OCI-LY7 (cell line): ENCODE measurements around the gene ELMOD3. TPM values are rescaled to one million over a fixed set of nuclear protein-coding genes. Genes with fewer than 3 reads are reported as not detected.

Source experiments
- BruUV-seq: library from RNA; stranded (reverse); fragments of 400-500 nt; replicated peaks from 2 replicates; lab custom pipeline; 2021; lab: Mats Ljungman, UMichigan
- CTCF ChIA-PET: fragments of 300-600 bp; sonication (Branson Sonifier 250); formaldehyde crosslinking; loops from one replicate; lab custom pipeline; 2022; ENCODE audit warnings: antibody characterized with exemption; ENCODE audit not compliant: unreplicated experiment; lab: Charles Lee
- POLR2A ChIA-PET: fragments of 300-600 bp; sonication (Branson Sonifier 250); formaldehyde crosslinking; loops from one replicate; lab custom pipeline; 2022; ENCODE audit warnings: antibody characterized with exemption; lab: Charles Lee
- DNase-seq: peaks from one replicate; pipeline ENCODE4 v3.0.0-alpha.2; 2015; ENCODE audit warnings: low spot score
- H2AFZ ChIP-seq: fragments of 200-600 bp; sonication (generic), shearing (Covaris generic); 2 replicates; pipeline ENCODE4 v1.6.1; 2014; ENCODE audit warnings: mild to moderate bottlenecking, antibody characterized with exemption, low read length, moderate library complexity
- H3K27ac ChIP-seq: fragments of 200-600 bp; sonication (generic); 2 replicates; pipeline ENCODE4 v1.5.1; 2014; ENCODE audit warnings: mixed run types, low read depth, mild to moderate bottlenecking, moderate library complexity, low read length, inconsistent platforms; ENCODE audit not compliant: poor library complexity, severe bottlenecking
- H3K36me3 ChIP-seq: fragments of 200-600 bp; sonication (generic); 2 replicates; pipeline ENCODE4 v1.6.1; 2014; ENCODE audit warnings: mild to moderate bottlenecking, antibody characterized with exemption, low read length, moderate library complexity, mixed read lengths; ENCODE audit not compliant: insufficient read depth
- H3K4me1 ChIP-seq: fragments of 200-600 bp; sonication (generic); 2 replicates; pipeline ENCODE4 v1.5.1; 2014; ENCODE audit warnings: mild to moderate bottlenecking, low read length; ENCODE audit not compliant: insufficient read depth, poor library complexity, severe bottlenecking
- H3K4me2 ChIP-seq: fragments of 200-600 bp; sonication (generic); 2 replicates; pipeline ENCODE4 v1.6.1; 2014; ENCODE audit warnings: mild to moderate bottlenecking, low read length
- H3K4me3 ChIP-seq: fragments of 200-600 bp; sonication (generic); 2 replicates; pipeline ENCODE4 v1.5.1; 2014; ENCODE audit warnings: mild to moderate bottlenecking, low read depth, low read length; ENCODE audit not compliant: poor library complexity, severe bottlenecking
- H3K79me2 ChIP-seq: fragments of 200-600 bp; sonication (generic); 2 replicates; pipeline ENCODE4 v1.6.1; 2016; ENCODE audit warnings: low read depth, mild to moderate bottlenecking, low read length, moderate library complexity, mixed read lengths; ENCODE audit not compliant: insufficient read depth
- H3K9me2 ChIP-seq: fragments of 200-600 bp; sonication (generic); 2 replicates; pipeline ENCODE4 v1.6.1; 2016; ENCODE audit warnings: mild to moderate bottlenecking, low read length, mixed read lengths; ENCODE audit not compliant: insufficient read depth
- H3K9me3 ChIP-seq: fragments of 200-600 bp; sonication (generic); 2 replicates; pipeline ENCODE4 v1.6.1; 2014; ENCODE audit warnings: mild to moderate bottlenecking, mixed run types, low read length, mixed read lengths
- H4K20me1 ChIP-seq: fragments of 200-600 bp; sonication (generic); 2 replicates; pipeline ENCODE4 v1.6.1; 2014; ENCODE audit warnings: mild to moderate bottlenecking, antibody characterized with exemption, low read length, moderate library complexity, mixed read lengths; ENCODE audit not compliant: insufficient read depth
- CTCF ChIP-seq: fragments of 200-600 bp; sonication (generic); conservative IDR thresholded peaks from 2 replicates; pipeline ENCODE4 v1.5.1; 2014; ENCODE audit warnings: mild to moderate bottlenecking, antibody characterized with exemption, low read length, moderate library complexity, mixed read lengths
- EZH2phosphoT487 ChIP-seq: fragments of 200-600 bp; sonication (generic); IDR thresholded peaks from 2 replicates; pipeline ENCODE4 v1.6.1; 2018; ENCODE audit warnings: low read depth, borderline replicate concordance, mild to moderate bottlenecking, mixed run types, antibody characterized with exemption, low read length, moderate library complexity, mixed read lengths
- intact Hi-C: fragments of 100-400 bp; cut with micrococcal nuclease; formaldehyde crosslinking; loops from one replicate; pipeline ENCODE4 v1.10.0; 2022; ENCODE audit not compliant: unreplicated experiment
- total RNA-seq, 2 experiments: library from RNA; depleted of rRNA in 1 of 2; stranded (reverse); fragments of >200 nt in 1 of 2; shearing (Covaris generic) in 1 of 2; gene quantifications; 2 replicates each; pipeline ENCODE4 v1.2.3, GENCODE V29; 2014 to 2022

ELMOD3 gene
- total RNA-seq, 2 experiments from 2014 or later: 12.0 to 18.5 TPM

DNA sequence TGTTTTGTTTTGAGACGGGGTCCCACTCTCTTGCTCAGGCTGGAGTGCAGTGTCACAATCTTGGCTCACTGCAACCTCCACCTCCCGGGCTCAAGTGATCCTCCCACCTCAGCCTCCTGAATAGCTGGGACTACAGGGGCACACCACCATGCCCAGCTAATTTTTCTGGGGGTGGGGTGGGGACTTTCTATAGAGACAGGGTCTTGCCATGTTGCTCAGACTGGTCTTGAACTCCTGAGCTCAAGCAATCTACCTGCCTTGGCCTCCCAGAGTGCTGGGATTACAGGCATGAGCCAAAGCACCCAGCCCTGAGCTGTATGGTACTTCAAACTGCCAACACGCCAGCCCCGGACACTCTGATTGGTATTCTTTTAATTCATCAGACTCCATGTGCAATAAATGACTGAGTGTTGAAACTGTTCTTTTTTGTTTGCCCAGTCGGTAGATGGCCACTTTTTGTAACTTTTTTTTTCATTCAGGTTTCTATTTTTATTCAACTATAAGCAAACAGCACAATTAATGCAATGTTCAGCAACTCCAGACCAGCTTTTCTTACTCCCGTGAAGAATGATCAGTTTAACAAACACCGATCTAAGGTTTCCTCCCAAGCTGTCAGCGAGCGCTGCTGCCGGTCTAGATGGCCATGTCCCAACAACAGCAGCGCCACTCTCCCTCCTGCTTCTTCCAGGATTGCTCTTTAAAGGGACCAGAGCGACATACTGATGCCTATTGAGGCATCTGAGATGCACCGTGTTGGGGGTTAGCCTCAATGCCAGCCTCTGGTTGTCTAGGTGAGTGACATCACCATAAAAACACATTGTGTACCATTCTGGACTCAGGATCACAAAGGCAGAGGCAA lies 14.3 kb upstream of the ELMOD3 start:
- TF ChIP-seq CTCF: no peak
- TF ChIP-seq EZH2phosphoT487: no peak
- H3K4me3 ChIP-seq: no peak overlapping the region
- no peak overlapping the region for H2AFZ ChIP-seq
- H3K9me2 ChIP-seq: no peaks in the 10 kb centered on the region
- no peaks in the 10 kb centered on the region for H4K20me1 ChIP-seq
- intact Hi-C loops: no loop called here
- ChIA-PET CTCF (no interaction called here), POLR2A (interaction anchor here (0.7 to 1.3 kb wide), 4 partner anchors 13 to 14 kb away, joined by 3 to 4 read pairs (median 4); partner anchors contain the start of genes ELMOD3, RETSAT and TGOLN2)
- BruUV-seq: no TSS peak
- H3K4me2 ChIP-seq: no peak overlapping the region
- H3K79me2 ChIP-seq: no peaks in the 10 kb centered on the region
- no peak overlapping the region for H3K27ac ChIP-seq
- H3K9me3 ChIP-seq: no peaks in the 10 kb centered on the region
- H3K4me1 ChIP-seq: no peaks in the 10 kb centered on the region
- no peak for DNase-seq
- H3K36me3 ChIP-seq: peaks cover under 1% of the 10 kb centered on the region; the same call in 1 of the 2 replicates

DNA sequence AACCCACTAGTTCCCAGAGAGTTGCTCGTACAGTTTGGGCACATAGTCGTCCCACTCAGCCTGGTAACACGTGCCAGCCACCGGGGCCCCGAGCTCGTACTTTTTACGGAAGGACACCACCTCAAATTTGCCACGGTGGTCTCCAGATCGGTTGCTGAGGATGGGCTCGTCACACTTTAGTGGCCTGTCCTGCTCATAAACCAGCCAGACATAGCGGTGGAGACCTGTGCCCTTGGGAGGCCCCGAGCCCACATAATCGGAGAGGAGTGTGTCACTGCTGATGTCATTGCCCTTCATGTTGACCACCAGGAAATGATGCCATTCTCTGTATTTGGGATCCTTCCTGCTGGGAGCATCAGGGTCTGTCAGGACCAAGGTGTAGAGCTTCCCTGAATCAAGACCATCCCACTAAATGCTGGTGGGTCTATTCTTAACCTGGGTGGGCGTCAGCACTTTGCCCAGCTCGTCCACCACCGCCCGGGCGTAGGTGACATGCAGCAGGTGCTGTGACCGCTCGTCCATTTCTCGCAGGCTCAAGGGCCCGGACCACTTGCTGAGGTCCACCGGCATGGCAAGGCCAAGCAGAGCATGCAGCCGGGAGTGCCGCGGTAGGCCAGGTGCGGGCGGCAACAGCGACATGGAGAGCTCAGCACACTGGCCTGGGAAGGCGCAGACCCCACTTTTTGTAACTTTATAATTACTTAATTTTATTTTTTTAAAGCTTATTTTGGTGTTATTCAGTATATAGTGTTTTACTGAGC lies 13.1 kb upstream of the ELMOD3 start:
- ChIA-PET POLR2A (interaction anchor here (0.7 to 1.8 kb wide), 5 partner anchors 13 to 78 kb away, joined by 3 to 5 read pairs (median 4); partner anchors contain the start of genes ELMOD3, RETSAT and TGOLN2), CTCF (no interaction called here)
- Histone ChIP-seq H3K9me3 (no peaks in the 10 kb centered on the region), H3K4me1 (no peaks in the 10 kb centered on the region), H4K20me1 (no peaks in the 10 kb centered on the region), H3K4me2 (no peak overlapping the region), H3K79me2 (no peaks in the 10 kb centered on the region), H3K36me3 (peaks cover 9% of the 10 kb centered on the region; the same call in 1 of the 2 replicates), H3K4me3 (no peak overlapping the region), H3K27ac (no peak overlapping the region), H3K9me2 (no peaks in the 10 kb centered on the region), H2AFZ (no peak overlapping the region)
- no peak for TF ChIP-seq EZH2phosphoT487
- TF ChIP-seq CTCF: no peak
- BruUV-seq: no TSS peak
- intact Hi-C loops: no loop called here
- DNase-seq: no peak
